Activated B cell treated with CpG ODN at 0.5 μM for 24 hours (primary cell): ENCODE results near the gene KLHL3. TPM values are rescaled to one million over a fixed set of nuclear protein-coding genes. Genes with fewer than 3 reads are reported as not detected.

Experiments
- ATAC-seq: fragments of 200-7000 bp; cut with Tn5 transposase; one replicate; pipeline ENCODE4 v1.10.0; 2021; ENCODE audit warnings: low read depth, mild to moderate bottlenecking, moderate library complexity
- CTCF ChIA-PET: fragments of 350-600 bp; sonication (Branson Sonifier 250); formaldehyde crosslinking; loops from one replicate; lab custom pipeline; 2021; ENCODE audit warnings: antibody characterized with exemption; lab: Charles Lee
- POLR2A ChIA-PET: fragments of 350-600 bp; sonication (Branson Sonifier 250); formaldehyde crosslinking; loops from one replicate; lab custom pipeline; 2021; ENCODE audit warnings: antibody characterized with exemption; lab: Charles Lee
- DNase-seq: peaks from one replicate; pipeline ENCODE4 v3.0.0; 2022
- H3K27ac Mint-ChIP-seq: one replicate; pipeline ENCODE4 v1.8.0; 2020; ENCODE audit warnings: mixed read lengths
- H3K27me3 Mint-ChIP-seq: one replicate; pipeline ENCODE4 v1.8.0; 2021; ENCODE audit warnings: mixed read lengths
- H3K36me3 Mint-ChIP-seq: one replicate; pipeline ENCODE4 v1.8.0; 2021; ENCODE audit warnings: low read depth, mixed read lengths
- H3K4me1 Mint-ChIP-seq: one replicate; pipeline ENCODE4 v1.8.0; 2021; ENCODE audit warnings: mixed read lengths
- H3K4me3 Mint-ChIP-seq: one replicate; pipeline ENCODE4 v1.8.0; 2020; ENCODE audit warnings: mild to moderate bottlenecking, mixed read lengths
- H3K9me3 Mint-ChIP-seq: one replicate; pipeline ENCODE4 v1.8.0; 2020; ENCODE audit warnings: mixed read lengths
- intact Hi-C: fragments of 100-400 bp; cut with micrococcal nuclease; formaldehyde crosslinking; loops from one replicate; pipeline ENCODE4 v1.15.1; 2024
- total RNA-seq: library from RNA; stranded (reverse); gene quantifications from 2 replicates; pipeline ENCODE4 v1.2.3, GENCODE V29; 2022
- TF ChIP-seq, protein P1 (sequence below): fragments of 200-600 bp; IDR thresholded peaks from one replicate; pipeline ENCODE4 v1.8.0; 2022; ENCODE audit warnings: antibody characterized with exemption, mild to moderate bottlenecking

The KLHL3 gene
- total RNA-seq, 1 donor from 2014 or later = 5.9 TPM

DNA sequence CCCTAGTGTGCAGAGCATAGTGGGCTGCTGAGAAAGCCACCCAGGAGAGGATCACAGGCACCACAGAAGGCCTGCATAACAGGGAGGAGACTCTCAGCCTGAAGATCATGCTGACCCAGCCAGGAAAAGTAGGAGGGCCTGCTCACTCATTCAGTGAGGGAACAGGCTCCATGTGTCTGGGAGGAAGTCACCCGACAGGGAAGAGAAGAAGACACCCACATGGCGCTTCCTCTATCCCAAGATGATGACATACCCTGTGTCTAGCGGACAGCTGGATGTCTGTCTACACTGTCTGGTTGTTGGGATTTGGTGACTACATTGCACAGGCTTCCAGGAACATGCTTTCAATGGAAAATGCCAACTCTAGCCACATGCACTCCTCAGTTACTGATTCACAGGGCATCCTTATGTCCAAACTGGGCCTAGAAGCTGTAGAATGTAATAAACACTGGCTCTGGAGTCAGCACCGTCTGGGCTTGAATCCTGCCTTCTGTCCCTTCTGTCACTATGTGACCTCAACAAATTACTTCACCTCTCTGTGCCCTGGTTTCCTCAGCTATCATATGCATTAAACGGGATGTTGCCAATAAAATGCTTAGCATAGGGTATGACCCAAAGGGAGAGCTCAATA, 47.6 kb downstream of the KLHL3 start:
- no peak overlapping the region for H3K27ac Mint-ChIP-seq
- ChIA-PET CTCF (interaction anchor here (0.5 kb wide), 1 partner anchor 11 kb away, joined by 3 read pairs; no protein-coding TSS in a partner anchor), POLR2A (no interaction called here)
- intact Hi-C loops = no loop called here
- no peak for DNase-seq
- no peak for ATAC-seq
- peaks cover 4% of the 10 kb centered on the region for H3K36me3 Mint-ChIP-seq
- no peaks in the 10 kb centered on the region for H3K9me3 Mint-ChIP-seq
- no peaks in the 10 kb centered on the region for H3K27me3 Mint-ChIP-seq
- no peak overlapping the region for H3K4me3 Mint-ChIP-seq
- TF ChIP-seq, protein P1, sequence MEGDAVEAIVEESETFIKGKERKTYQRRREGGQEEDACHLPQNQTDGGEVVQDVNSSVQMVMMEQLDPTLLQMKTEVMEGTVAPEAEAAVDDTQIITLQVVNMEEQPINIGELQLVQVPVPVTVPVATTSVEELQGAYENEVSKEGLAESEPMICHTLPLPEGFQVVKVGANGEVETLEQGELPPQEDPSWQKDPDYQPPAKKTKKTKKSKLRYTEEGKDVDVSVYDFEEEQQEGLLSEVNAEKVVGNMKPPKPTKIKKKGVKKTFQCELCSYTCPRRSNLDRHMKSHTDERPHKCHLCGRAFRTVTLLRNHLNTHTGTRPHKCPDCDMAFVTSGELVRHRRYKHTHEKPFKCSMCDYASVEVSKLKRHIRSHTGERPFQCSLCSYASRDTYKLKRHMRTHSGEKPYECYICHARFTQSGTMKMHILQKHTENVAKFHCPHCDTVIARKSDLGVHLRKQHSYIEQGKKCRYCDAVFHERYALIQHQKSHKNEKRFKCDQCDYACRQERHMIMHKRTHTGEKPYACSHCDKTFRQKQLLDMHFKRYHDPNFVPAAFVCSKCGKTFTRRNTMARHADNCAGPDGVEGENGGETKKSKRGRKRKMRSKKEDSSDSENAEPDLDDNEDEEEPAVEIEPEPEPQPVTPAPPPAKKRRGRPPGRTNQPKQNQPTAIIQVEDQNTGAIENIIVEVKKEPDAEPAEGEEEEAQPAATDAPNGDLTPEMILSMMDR = no peak
- H3K4me1 Mint-ChIP-seq = no peaks in the 10 kb centered on the region

DNA sequence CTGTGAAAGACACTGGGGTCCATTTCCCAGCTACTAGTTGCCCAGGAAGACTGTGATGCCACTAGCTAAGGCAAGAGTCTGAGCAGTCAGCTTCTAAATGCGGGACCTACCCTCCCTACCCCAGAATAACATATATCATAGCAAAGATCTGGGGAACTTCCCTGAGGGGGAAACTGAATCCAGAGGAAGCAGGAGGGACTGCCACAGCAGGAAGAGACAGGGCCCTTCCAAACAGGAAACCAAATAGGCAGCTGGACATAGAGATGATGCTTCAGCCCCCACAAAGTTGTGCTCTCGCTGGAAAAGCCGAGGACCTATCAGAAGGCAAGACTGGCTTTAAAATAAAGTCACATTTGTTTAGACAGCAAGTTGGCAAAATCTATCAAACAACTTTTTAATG, 51.1 kb downstream of the KLHL3 start:
- no peaks in the 10 kb centered on the region for H3K4me1 Mint-ChIP-seq
- POLR2A ChIA-PET = no interaction called here
- TF ChIP-seq, protein P1 = no peak
- no peaks in the 10 kb centered on the region for H3K9me3 Mint-ChIP-seq
- no peak overlapping the region for H3K4me3 Mint-ChIP-seq
- intact Hi-C loops = no loop called here
- DNase-seq = no peak
- H3K36me3 Mint-ChIP-seq = no peaks in the 10 kb centered on the region
- no peaks in the 10 kb centered on the region for H3K27me3 Mint-ChIP-seq
- H3K27ac Mint-ChIP-seq = no peak overlapping the region
- ATAC-seq = no peak
- CTCF ChIA-PET = no interaction called here

DNA sequence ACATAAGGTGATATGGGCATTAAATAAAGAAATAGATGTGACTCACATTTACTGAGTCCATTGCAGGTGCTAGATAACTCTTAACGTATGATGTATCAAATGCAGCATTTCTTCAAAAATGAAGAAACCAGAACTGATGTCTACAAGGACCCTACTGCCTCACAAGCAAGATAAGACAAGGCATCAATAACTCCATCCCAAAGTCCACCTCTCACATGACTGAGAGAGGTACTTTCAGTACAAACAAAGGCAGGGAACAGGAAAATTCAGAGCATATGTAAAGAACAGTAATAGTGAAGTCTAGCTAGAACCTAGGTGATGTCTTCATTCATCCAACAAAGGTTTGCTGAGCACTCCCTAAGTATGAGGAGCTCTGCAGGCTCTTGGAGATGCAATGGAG, 54.7 kb downstream of the KLHL3 start:
- H3K27ac Mint-ChIP-seq = no peak overlapping the region
- ATAC-seq (no peak), DNase-seq (no peak)
- TF ChIP-seq, protein P1 = no peak
- H3K9me3 Mint-ChIP-seq = no peaks in the 10 kb centered on the region
- intact Hi-C loops = no loop called here
- no peaks in the 10 kb centered on the region for H3K27me3 Mint-ChIP-seq
- POLR2A ChIA-PET = no interaction called here
- CTCF ChIA-PET = no interaction called here
- peaks cover 3% of the 10 kb centered on the region for H3K36me3 Mint-ChIP-seq
- no peak overlapping the region for H3K4me3 Mint-ChIP-seq
- no peaks in the 10 kb centered on the region for H3K4me1 Mint-ChIP-seq

DNA sequence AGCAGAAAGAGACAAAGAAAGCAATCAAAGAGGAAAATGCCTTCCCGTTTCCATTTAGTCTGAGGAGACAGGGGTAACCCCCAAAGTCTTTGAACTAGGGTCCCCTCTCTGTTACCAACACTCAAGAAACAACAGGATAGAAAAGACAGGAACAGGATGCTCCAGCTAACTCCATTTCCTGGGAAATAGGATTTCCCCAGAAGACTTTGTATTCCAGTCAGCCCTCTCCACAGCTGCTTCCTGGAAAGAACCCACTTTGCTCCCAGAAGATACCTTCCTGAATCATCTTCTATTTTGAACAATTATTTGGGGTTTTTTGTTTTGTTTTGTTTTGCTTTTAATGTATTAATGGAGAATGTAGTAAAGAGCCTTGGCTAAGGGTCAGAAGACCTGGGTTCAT, 56.0 kb downstream of the KLHL3 start:
- intact Hi-C loops = no loop called here
- Mint-ChIP-seq H3K4me1 (no peaks in the 10 kb centered on the region), H3K27me3 (no peaks in the 10 kb centered on the region), H3K4me3 (no peak overlapping the region), H3K36me3 (peaks cover 3% of the 10 kb centered on the region), H3K27ac (no peak overlapping the region), H3K9me3 (no peaks in the 10 kb centered on the region)
- DNase-seq (no peak), ATAC-seq (no peak)
- CTCF ChIA-PET = interaction anchor here (1.1 kb wide), 1 partner anchor 20 kb away, joined by 4 read pairs; no protein-coding TSS in a partner anchor
- TF ChIP-seq, protein P1 = no peak
- POLR2A ChIA-PET = no interaction called here

DNA sequence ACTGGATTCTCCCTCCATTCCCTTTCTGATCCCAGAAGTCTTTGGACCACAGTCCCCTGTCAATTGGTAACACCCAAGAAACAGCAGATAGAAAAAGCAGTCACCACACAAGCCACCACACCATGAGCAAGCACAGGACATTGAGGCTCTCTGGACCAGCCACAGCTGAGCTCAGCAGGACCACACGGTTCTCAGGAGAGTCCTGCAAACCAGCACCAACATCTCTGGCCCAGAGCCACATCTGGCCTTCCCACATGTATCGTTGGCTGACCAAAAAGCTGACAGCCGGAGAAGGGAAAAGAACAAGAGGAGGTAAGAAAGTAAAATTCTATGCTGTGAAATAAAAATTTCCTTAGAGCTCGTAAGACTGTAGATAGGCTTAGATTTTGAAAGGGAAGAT, 56.7 kb downstream of the KLHL3 start:
- H3K9me3 Mint-ChIP-seq = no peaks in the 10 kb centered on the region
- no peak overlapping the region for H3K4me3 Mint-ChIP-seq
- DNase-seq (no peak), ATAC-seq (no peak)
- H3K4me1 Mint-ChIP-seq = no peaks in the 10 kb centered on the region
- TF ChIP-seq, protein P1 = no peak
- ChIA-PET POLR2A (no interaction called here), CTCF (interaction anchor here (1.1 kb wide), 1 partner anchor 19 kb away, joined by 4 read pairs; no protein-coding TSS in a partner anchor)
- H3K36me3 Mint-ChIP-seq = peaks cover 3% of the 10 kb centered on the region
- no peaks in the 10 kb centered on the region for H3K27me3 Mint-ChIP-seq
- H3K27ac Mint-ChIP-seq = no peak overlapping the region
- intact Hi-C loops = no loop called here
